ENCODE results near the gene ADGRV1.
"Not testable (repeated sequence)": the region's sequence is repeated elsewhere in the genome, so short reads cannot be mapped to it uniquely, and the experiment has no call there.

DNA sequence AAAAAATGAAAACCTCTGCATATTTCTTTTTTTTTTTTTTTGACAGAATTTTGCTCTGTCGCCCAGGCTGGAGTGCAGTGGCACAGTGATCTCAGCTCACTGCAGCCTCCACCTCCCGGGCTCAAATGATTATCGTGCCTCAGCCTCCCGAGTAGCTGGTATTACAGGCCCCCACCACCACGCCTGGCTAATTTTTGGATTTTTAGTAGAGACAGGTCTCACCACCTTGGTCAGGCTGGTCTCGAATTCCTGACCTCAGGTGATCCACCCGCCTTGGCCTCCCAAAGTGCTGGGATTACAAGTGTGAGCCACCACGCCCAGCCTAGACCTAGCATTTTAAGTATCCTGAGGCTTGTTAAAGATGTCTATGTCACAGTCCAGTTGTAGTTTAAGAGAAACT lies 493.8 kb downstream of the ADGRV1 start:
- TF ChIP-seq, protein P1, sequence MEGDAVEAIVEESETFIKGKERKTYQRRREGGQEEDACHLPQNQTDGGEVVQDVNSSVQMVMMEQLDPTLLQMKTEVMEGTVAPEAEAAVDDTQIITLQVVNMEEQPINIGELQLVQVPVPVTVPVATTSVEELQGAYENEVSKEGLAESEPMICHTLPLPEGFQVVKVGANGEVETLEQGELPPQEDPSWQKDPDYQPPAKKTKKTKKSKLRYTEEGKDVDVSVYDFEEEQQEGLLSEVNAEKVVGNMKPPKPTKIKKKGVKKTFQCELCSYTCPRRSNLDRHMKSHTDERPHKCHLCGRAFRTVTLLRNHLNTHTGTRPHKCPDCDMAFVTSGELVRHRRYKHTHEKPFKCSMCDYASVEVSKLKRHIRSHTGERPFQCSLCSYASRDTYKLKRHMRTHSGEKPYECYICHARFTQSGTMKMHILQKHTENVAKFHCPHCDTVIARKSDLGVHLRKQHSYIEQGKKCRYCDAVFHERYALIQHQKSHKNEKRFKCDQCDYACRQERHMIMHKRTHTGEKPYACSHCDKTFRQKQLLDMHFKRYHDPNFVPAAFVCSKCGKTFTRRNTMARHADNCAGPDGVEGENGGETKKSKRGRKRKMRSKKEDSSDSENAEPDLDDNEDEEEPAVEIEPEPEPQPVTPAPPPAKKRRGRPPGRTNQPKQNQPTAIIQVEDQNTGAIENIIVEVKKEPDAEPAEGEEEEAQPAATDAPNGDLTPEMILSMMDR (IDR thresholded peaks at IDR 0.05; ENCODE audit: insufficient read depth, low read length, poor library complexity, severe bottlenecking) = not testable (repeated sequence)
- TF ChIP-seq EZH2phosphoT487 (conservative IDR thresholded peaks at IDR 0.05; ENCODE audit: low read length) = not testable (repeated sequence)

Data from SU-DHL-6 (cell line).